OCI-LY7 (cell line): Measurements from ENCODE around the gene RNF213. TPM values are rescaled to one million over a fixed set of nuclear protein-coding genes. Genes with fewer than 3 reads are reported as not detected.

ENCODE experiments used
- BruUV-seq: library from RNA; stranded (reverse); fragments of 400-500 nt; replicated peaks from 2 replicates; lab custom pipeline; 2021; lab: Mats Ljungman, UMichigan
- CTCF ChIA-PET: fragments of 300-600 bp; sonication (Branson Sonifier 250); formaldehyde crosslinking; loops from one replicate; lab custom pipeline; 2022; ENCODE audit warnings: antibody characterized with exemption; ENCODE audit not compliant: unreplicated experiment; lab: Charles Lee
- POLR2A ChIA-PET: fragments of 300-600 bp; sonication (Branson Sonifier 250); formaldehyde crosslinking; loops from one replicate; lab custom pipeline; 2022; ENCODE audit warnings: antibody characterized with exemption; lab: Charles Lee
- DNase-seq: peaks from one replicate; pipeline ENCODE4 v3.0.0-alpha.2; 2015; ENCODE audit warnings: low spot score
- H2AFZ ChIP-seq: fragments of 200-600 bp; sonication (generic), shearing (Covaris generic); 2 replicates; pipeline ENCODE4 v1.6.1; 2014; ENCODE audit warnings: mild to moderate bottlenecking, antibody characterized with exemption, low read length, moderate library complexity
- H3K27ac ChIP-seq: fragments of 200-600 bp; sonication (generic); 2 replicates; pipeline ENCODE4 v1.5.1; 2014; ENCODE audit warnings: mixed run types, low read depth, mild to moderate bottlenecking, moderate library complexity, low read length, inconsistent platforms; ENCODE audit not compliant: poor library complexity, severe bottlenecking
- H3K36me3 ChIP-seq: fragments of 200-600 bp; sonication (generic); 2 replicates; pipeline ENCODE4 v1.6.1; 2014; ENCODE audit warnings: mild to moderate bottlenecking, antibody characterized with exemption, low read length, moderate library complexity, mixed read lengths; ENCODE audit not compliant: insufficient read depth
- H3K4me1 ChIP-seq: fragments of 200-600 bp; sonication (generic); 2 replicates; pipeline ENCODE4 v1.5.1; 2014; ENCODE audit warnings: mild to moderate bottlenecking, low read length; ENCODE audit not compliant: insufficient read depth, poor library complexity, severe bottlenecking
- H3K4me2 ChIP-seq: fragments of 200-600 bp; sonication (generic); 2 replicates; pipeline ENCODE4 v1.6.1; 2014; ENCODE audit warnings: mild to moderate bottlenecking, low read length
- H3K4me3 ChIP-seq: fragments of 200-600 bp; sonication (generic); 2 replicates; pipeline ENCODE4 v1.5.1; 2014; ENCODE audit warnings: mild to moderate bottlenecking, low read depth, low read length; ENCODE audit not compliant: poor library complexity, severe bottlenecking
- H3K79me2 ChIP-seq: fragments of 200-600 bp; sonication (generic); 2 replicates; pipeline ENCODE4 v1.6.1; 2016; ENCODE audit warnings: low read depth, mild to moderate bottlenecking, low read length, moderate library complexity, mixed read lengths; ENCODE audit not compliant: insufficient read depth
- H3K9me2 ChIP-seq: fragments of 200-600 bp; sonication (generic); 2 replicates; pipeline ENCODE4 v1.6.1; 2016; ENCODE audit warnings: mild to moderate bottlenecking, low read length, mixed read lengths; ENCODE audit not compliant: insufficient read depth
- H3K9me3 ChIP-seq: fragments of 200-600 bp; sonication (generic); 2 replicates; pipeline ENCODE4 v1.6.1; 2014; ENCODE audit warnings: mild to moderate bottlenecking, mixed run types, low read length, mixed read lengths
- H4K20me1 ChIP-seq: fragments of 200-600 bp; sonication (generic); 2 replicates; pipeline ENCODE4 v1.6.1; 2014; ENCODE audit warnings: mild to moderate bottlenecking, antibody characterized with exemption, low read length, moderate library complexity, mixed read lengths; ENCODE audit not compliant: insufficient read depth
- CTCF ChIP-seq: fragments of 200-600 bp; sonication (generic); conservative IDR thresholded peaks from 2 replicates; pipeline ENCODE4 v1.5.1; 2014; ENCODE audit warnings: mild to moderate bottlenecking, antibody characterized with exemption, low read length, moderate library complexity, mixed read lengths
- EZH2phosphoT487 ChIP-seq: fragments of 200-600 bp; sonication (generic); IDR thresholded peaks from 2 replicates; pipeline ENCODE4 v1.6.1; 2018; ENCODE audit warnings: low read depth, borderline replicate concordance, mild to moderate bottlenecking, mixed run types, antibody characterized with exemption, low read length, moderate library complexity, mixed read lengths
- intact Hi-C: fragments of 100-400 bp; cut with micrococcal nuclease; formaldehyde crosslinking; loops from one replicate; pipeline ENCODE4 v1.10.0; 2022; ENCODE audit not compliant: unreplicated experiment
- total RNA-seq, 2 experiments: library from RNA; depleted of rRNA in 1 of 2; stranded (reverse); fragments of >200 nt in 1 of 2; shearing (Covaris generic) in 1 of 2; gene quantifications; 2 replicates each; pipeline ENCODE4 v1.2.3, GENCODE V29; 2014 to 2022

The RNF213 gene
- total RNA-seq, 2 experiments from 2014 or later, result 58.8 to 68.6 TPM

- POLR2A ChIA-PET, result no interaction called here
- no peaks in the 10 kb centered on the region for H3K9me2 ChIP-seq
- no peaks in the 10 kb centered on the region for H3K79me2 ChIP-seq
- H3K36me3 ChIP-seq, result peaks cover 4% of the 10 kb centered on the region; the same call in 1 of the 2 replicates
- TF ChIP-seq CTCF, result no peak
- TF ChIP-seq EZH2phosphoT487, result no peak
- no peak overlapping the region for H3K4me3 ChIP-seq
- no TSS peak for BruUV-seq
- H4K20me1 ChIP-seq, result no peaks in the 10 kb centered on the region
- no peak overlapping the region for H3K27ac ChIP-seq
- no peak overlapping the region for H3K4me2 ChIP-seq
- intact Hi-C loops, result no loop called here
- no peak for DNase-seq
- H2AFZ ChIP-seq, result no peak overlapping the region
- no peaks in the 10 kb centered on the region for H3K9me3 ChIP-seq
- CTCF ChIA-PET, result no interaction called here
- no peaks in the 10 kb centered on the region for H3K4me1 ChIP-seq
These were observed 29.5 kb downstream of the RNF213 start for GRCh38 chr17:80290156-80290555.

GRCh38 chr17:80291260-80291659 is 30.6 kb downstream of the RNF213 start:
- ChIA-PET POLR2A (no interaction called here), CTCF (no interaction called here)
- BruUV-seq, result no TSS peak
- no peak overlapping the region for H3K4me2 ChIP-seq
- no peaks in the 10 kb centered on the region for H3K4me1 ChIP-seq
- peaks cover 4% of the 10 kb centered on the region; the same call in 1 of the 2 replicates for H3K36me3 ChIP-seq
- H4K20me1 ChIP-seq, result no peaks in the 10 kb centered on the region
- no peaks in the 10 kb centered on the region for H3K79me2 ChIP-seq
- no peak for TF ChIP-seq CTCF
- no peak for TF ChIP-seq EZH2phosphoT487
- H2AFZ ChIP-seq, result no peak overlapping the region
- H3K27ac ChIP-seq, result no peak overlapping the region
- no peaks in the 10 kb centered on the region for H3K9me3 ChIP-seq
- H3K9me2 ChIP-seq, result no peaks in the 10 kb centered on the region
- intact Hi-C loops, result no loop called here
- no peak for DNase-seq
- H3K4me3 ChIP-seq, result no peak overlapping the region

- no peaks in the 10 kb centered on the region for H3K4me1 ChIP-seq
- H3K9me2 ChIP-seq, result no peaks in the 10 kb centered on the region
- no peak overlapping the region for H3K4me3 ChIP-seq
- POLR2A ChIA-PET, result no interaction called here
- H3K9me3 ChIP-seq, result no peaks in the 10 kb centered on the region
- CTCF ChIA-PET, result no interaction called here
- BruUV-seq, result no TSS peak
- H3K36me3 ChIP-seq, result peaks cover 4% of the 10 kb centered on the region; the same call in 1 of the 2 replicates
- no peak overlapping the region for H3K27ac ChIP-seq
- H3K79me2 ChIP-seq, result no peaks in the 10 kb centered on the region
- no peak for DNase-seq
- H3K4me2 ChIP-seq, result no peak overlapping the region
- TF ChIP-seq CTCF, result no peak
- TF ChIP-seq EZH2phosphoT487, result no peak
- H4K20me1 ChIP-seq, result no peaks in the 10 kb centered on the region
- intact Hi-C loops, result no loop called here
- H2AFZ ChIP-seq, result no peak overlapping the region
These were observed 31.2 kb downstream of the RNF213 start for GRCh38 chr17:80291691-80292487.
